ENCODE measurements around the gene TTC21A. TPM values are rescaled to one million over a fixed set of nuclear protein-coding genes. Genes with fewer than 3 reads are reported as not detected.

Gene TTC21A
- total RNA-seq, 4 donors from 2014 or later: 0.33 to 4.3 (median 1.1) TPM

- no peak for DNase-seq
- no peak for ATAC-seq
- in situ Hi-C loops (cut with MboI; ENCODE audit: low sequenced_read_pairs in 4 of 4): no loop called here
- no peaks in the 10 kb centered on the region for H3K27me3 ChIP-seq
- no peaks in the 10 kb centered on the region for H3K9me3 ChIP-seq
- H3K27ac ChIP-seq: no peak overlapping the region
- no peaks in the 10 kb centered on the region for H3K4me1 ChIP-seq
- H3K36me3 ChIP-seq: no peaks in the 10 kb centered on the region
- intact Hi-C loops (cut with DNase I; ENCODE audit: low total_unique reads): no loop called here
- TF ChIP-seq POLR2A (IDR thresholded peaks at IDR 0.05): no peak
- TF ChIP-seq CTCF (IDR thresholded peaks at IDR 0.05 in 4 of 5, conservative IDR thresholded peaks at IDR 0.05 in 1 of 5): no peak
- H3K4me3 ChIP-seq: no peak overlapping the region
Observed at GRCh38 chr3:39158148-39158715, 50.8 kb downstream of the TTC21A start.

GRCh38 chr3:39164414-39164813 lies 56.9 kb downstream of the TTC21A start:
- Histone ChIP-seq H3K27me3 (no peaks in the 10 kb centered on the region), H3K36me3 (no peaks in the 10 kb centered on the region), H3K9me3 (no peaks in the 10 kb centered on the region), H3K4me1 (peaks cover 0 to 6% of the 10 kb centered on the region in 2 donors), H3K27ac (no peak overlapping the region), H3K4me3 (no peak overlapping the region)
- in situ Hi-C loops (cut with MboI; ENCODE audit: low sequenced_read_pairs in 4 of 4) (no loop called here), intact Hi-C loops (cut with DNase I; ENCODE audit: low total_unique reads) (no loop called here)
- no peak for ATAC-seq
- TF ChIP-seq POLR2A (IDR thresholded peaks at IDR 0.05) (no peak), CTCF (IDR thresholded peaks at IDR 0.05 in 4 of 5, conservative IDR thresholded peaks at IDR 0.05 in 1 of 5) (no peak)
- no peak for DNase-seq

- ATAC-seq (no peak), DNase-seq (no peak)
- Histone ChIP-seq H3K27me3 (no peaks in the 10 kb centered on the region), H3K27ac (no peak overlapping the region), H3K4me1 (peaks cover 0 to 6% of the 10 kb centered on the region in 2 donors), H3K9me3 (no peaks in the 10 kb centered on the region), H3K36me3 (no peaks in the 10 kb centered on the region), H3K4me3 (no peak overlapping the region)
- intact Hi-C loops (cut with DNase I; ENCODE audit: low total_unique reads) (no loop called here), in situ Hi-C loops (cut with MboI; ENCODE audit: low sequenced_read_pairs in 4 of 4) (no loop called here)
- TF ChIP-seq POLR2A (IDR thresholded peaks at IDR 0.05): no peak
- TF ChIP-seq CTCF (IDR thresholded peaks at IDR 0.05 in 4 of 5, conservative IDR thresholded peaks at IDR 0.05 in 1 of 5): no peak
Observed at GRCh38 chr3:39165518-39165917, 58.0 kb downstream of the TTC21A start.

- Histone ChIP-seq H3K36me3 (no peaks in the 10 kb centered on the region), H3K4me1 (peaks cover 0 to 6% of the 10 kb centered on the region in 2 donors), H3K4me3 (no peak overlapping the region), H3K27me3 (no peaks in the 10 kb centered on the region), H3K27ac (peak overlapping the region in 1 of 4 donors; percentile 41), H3K9me3 (no peaks in the 10 kb centered on the region)
- TF ChIP-seq CTCF (IDR thresholded peaks at IDR 0.05 in 4 of 5, conservative IDR thresholded peaks at IDR 0.05 in 1 of 5): no peak
- TF ChIP-seq POLR2A (IDR thresholded peaks at IDR 0.05): no peak
- no peak for DNase-seq
- in situ Hi-C loops (cut with MboI; ENCODE audit: low sequenced_read_pairs in 4 of 4) (no loop called here), intact Hi-C loops (cut with DNase I; ENCODE audit: low total_unique reads) (no loop called here)
- peak in 1 of 2 donors; percentile 19 for ATAC-seq
Observed at GRCh38 chr3:39166134-39166710, 58.7 kb downstream of the TTC21A start.
